Sigmoid colon (tissue), 7 donors: Measurements from ENCODE around the gene VAMP1. TPM values are rescaled to one million over a fixed set of nuclear protein-coding genes. Genes with fewer than 3 reads are reported as not detected.
"Not testable (repeated sequence)": the region's sequence is repeated elsewhere in the genome, so short reads cannot be mapped to it uniquely, and the experiment has no call there.

Experiments used
- DNase-seq: peaks from one replicate; pipeline ENCODE4 v3.0.0-alpha.2; 2019
- H3K27ac ChIP-seq, 4 donors: fragments of 200-600 bp; sonication (generic); one replicate each; pipeline ENCODE4 v1.5.1; 2016 to 2019; ENCODE audit warnings: mild to moderate bottlenecking in 1 of 4
- H3K27me3 ChIP-seq, 3 donors: fragments of 200-600 bp; sonication (generic); one replicate each; pipeline ENCODE4 v1.5.1; 2019; ENCODE audit warnings: mild to moderate bottlenecking in 1 of 3
- H3K36me3 ChIP-seq, 4 donors: fragments of 200-600 bp; sonication (generic); one replicate each; pipeline ENCODE4 v1.5.1; 2016 to 2019
- H3K4me1 ChIP-seq, 4 donors: fragments of 200-600 bp; sonication (generic); one replicate each; pipeline ENCODE4 v1.5.1; 2017 to 2019
- H3K4me3 ChIP-seq, 4 donors: fragments of 200-600 bp; sonication (generic); one replicate each; pipeline ENCODE4 v1.5.1; 2017 to 2019; ENCODE audit warnings: mild to moderate bottlenecking in 2 of 4, moderate library complexity in 1 of 4
- H3K9me3 ChIP-seq, 4 donors: fragments of 200-600 bp in 3 of 4; sonication (generic) in 3 of 4; one replicate each; pipeline versions ENCODE4 v1.5.1 to v1.6.1; 2013 to 2019
- CTCF ChIP-seq, 4 experiments: fragments of 450-650 bp in 3 of 4; fragments of 200-600 bp in 1 of 4; IDR thresholded peaks; one replicate each; pipeline ENCODE4 v1.5.1; 2016 to 2019; ENCODE audit warnings: antibody characterized with exemption in 4 of 4, mild to moderate bottlenecking in 3 of 4, moderate library complexity in 2 of 4
- EP300 ChIP-seq, 4 donors: sonication (generic); formaldehyde crosslinking; IDR thresholded peaks; one replicate each; pipeline ENCODE4 v1.6.1; 2017; ENCODE audit warnings: antibody characterized with exemption in 4 of 4
- POLR2A ChIP-seq, 2 donors: fragments of 450-650 bp; IDR thresholded peaks; one replicate each; pipeline ENCODE4 v1.6.1; 2016; ENCODE audit warnings: antibody characterized with exemption in 2 of 2, mild to moderate bottlenecking in 2 of 2, moderate library complexity in 2 of 2
- POLR2AphosphoS5 ChIP-seq, 4 donors: sonication (generic); formaldehyde crosslinking; IDR thresholded peaks; one replicate each; pipeline ENCODE4 v1.6.1; 2017; ENCODE audit warnings: antibody characterized with exemption in 4 of 4
- WGBS, 2 donors: extraction: QIAGEN DNeasy Blood & Tissue Kit; methylation state at CpG; one replicate each; pipeline ENCODE4 v1.1.7; 2013; 5-methylcytosine and 5-hydroxymethylcytosine counted together
- intact Hi-C: fragments of 100-400 bp; cut with DNase I; formaldehyde crosslinking; loops from one replicate; pipeline ENCODE4 v1.15.1; 2023
- polyA plus RNA-seq, 3 donors: library from polyadenylated mRNA; stranded (reverse); fragments of 200-250 nt; gene quantifications; one replicate each; pipeline ENCODE4 v1.2.3, GENCODE V29; 2013
- total RNA-seq, 4 donors: library from RNA; depleted of rRNA; stranded (reverse); fragments of >200 nt; gene quantifications; one replicate each; pipeline ENCODE4 v1.1.0, GENCODE V29; 2016
- donor health status: healthy with polysubstance abuse.
- donor health status: Bipolar disorder and iron deficiency.
- donor health status: healthy.

Gene VAMP1
- total and polyA plus RNA-seq, 7 donors = 2.3 to 44.0 (median 12.8) TPM

GRCh38 chr12:6432991-6433390 lies 37.5 kb downstream of the VAMP1 start:
- DNase-seq = no peak
- WGBS, 2 donors = 62 to 92% methylated on average over 5 of the region's 5 CpGs
- Histone ChIP-seq H3K36me3 (no peaks in the 10 kb centered on the region), H3K4me1 (peaks cover 0 to 19% (median 14%) of the 10 kb centered on the region in 4 donors), H3K4me3 (no peak overlapping the region), H3K27me3 (no peaks in the 10 kb centered on the region), H3K27ac (no peak overlapping the region), H3K9me3 (no peaks in the 10 kb centered on the region)
- intact Hi-C loops = no loop called here
- no peak for TF ChIP-seq POLR2AphosphoS5 (IDR thresholded peaks at IDR 0.05)
- TF ChIP-seq POLR2A (IDR thresholded peaks at IDR 0.05) = no peak
- TF ChIP-seq EP300 (IDR thresholded peaks at IDR 0.05) = no peak
- no peak for TF ChIP-seq CTCF (IDR thresholded peaks at IDR 0.05)

- H3K9me3 ChIP-seq = no peaks in the 10 kb centered on the region
- WGBS, 2 donors = 17 to 34% methylated on average over 19 of the region's 19 CpGs
- no peaks in the 10 kb centered on the region for H3K27me3 ChIP-seq
- H3K4me1 ChIP-seq = peaks cover 0 to 19% (median 14%) of the 10 kb centered on the region in 4 donors
- intact Hi-C loops = loop anchor here (2.0 kb wide), 2 partner anchors 20 to 90 kb away; no protein-coding TSS in a partner anchor
- peak; percentile 96 for DNase-seq
- no peaks in the 10 kb centered on the region for H3K36me3 ChIP-seq
- H3K27ac ChIP-seq = peak overlapping the region; percentile 83 to 90 (median 86)
- peak; percentile 31 to 83 (median 69) for TF ChIP-seq POLR2AphosphoS5 (IDR thresholded peaks at IDR 0.05)
- no peak for TF ChIP-seq POLR2A (IDR thresholded peaks at IDR 0.05)
- peak in 1 of 4 donors; percentile 58 for TF ChIP-seq EP300 (IDR thresholded peaks at IDR 0.05)
- H3K4me3 ChIP-seq = peak overlapping the region in 3 of 4 donors; percentile 31 to 43 (median 41)
These were observed 40.1 kb downstream of the VAMP1 start for GRCh38 chr12:6430124-6430989.

- intact Hi-C loops = no loop called here
- Histone ChIP-seq H3K4me3 (no peak overlapping the region), H3K9me3 (no peaks in the 10 kb centered on the region), H3K4me1 (peaks cover 0 to 24% (median 22%) of the 10 kb centered on the region in 4 donors), H3K36me3 (no peaks in the 10 kb centered on the region), H3K27ac (no peak overlapping the region), H3K27me3 (no peaks in the 10 kb centered on the region)
- no peak for DNase-seq
- 84 to 86% methylated on average over 3 of the region's 3 CpGs for WGBS, 2 donors
- no peak for TF ChIP-seq POLR2A (IDR thresholded peaks at IDR 0.05)
- no peak for TF ChIP-seq EP300 (IDR thresholded peaks at IDR 0.05)
- no peak for TF ChIP-seq POLR2AphosphoS5 (IDR thresholded peaks at IDR 0.05)
- no peak for TF ChIP-seq CTCF (IDR thresholded peaks at IDR 0.05)
These were observed 42.2 kb downstream of the VAMP1 start for GRCh38 chr12:6428326-6428725.

GRCh38 chr12:6427796-6428195 lies 42.7 kb downstream of the VAMP1 start:
- H3K27me3 ChIP-seq, H3K36me3 ChIP-seq, H3K9me3 ChIP-seq, DNase-seq, intact Hi-C loops, H3K27ac ChIP-seq, H3K4me3 ChIP-seq: not testable (repeated sequence)
- H3K4me1 ChIP-seq = peaks cover 0 to 26% (median 23%) of the 10 kb centered on the region in 4 donors
- WGBS, 2 donors = 86 to 93% methylated on average over 10 of the region's 10 CpGs

GRCh38 chr12:6426882-6427671 lies 43.4 kb downstream of the VAMP1 start:
- TF ChIP-seq POLR2AphosphoS5 (IDR thresholded peaks at IDR 0.05) (no peak), POLR2A (IDR thresholded peaks at IDR 0.05) (no peak), CTCF (IDR thresholded peaks at IDR 0.05) (no peak), EP300 (IDR thresholded peaks at IDR 0.05) (no peak)

More at GRCh38 chr12:6426882-6427671, 43.4 kb downstream of the VAMP1 start:
- intact Hi-C loops = no loop called here
- WGBS, 2 donors = 49 to 68% methylated on average over 14 of the region's 14 CpGs
- no peaks in the 10 kb centered on the region for H3K27me3 ChIP-seq
- no peak for DNase-seq
- peaks cover 0 to 26% (median 23%) of the 10 kb centered on the region in 4 donors for H3K4me1 ChIP-seq
- no peak overlapping the region for H3K27ac ChIP-seq
- no peaks in the 10 kb centered on the region for H3K9me3 ChIP-seq
- no peaks in the 10 kb centered on the region for H3K36me3 ChIP-seq
- H3K4me3 ChIP-seq = no peak overlapping the region
